ENCODE data around the gene KLHL35. TPM values are rescaled to one million over a fixed set of nuclear protein-coding genes. Genes with fewer than 3 reads are reported as not detected.

Gene KLHL35
- total RNA-seq, 2 experiments from 2014 or later, result 0.44 to 0.55 TPM

GRCh38 chr11:75403983-75404658 lies 28.9 kb downstream of the KLHL35 start:
- ChIA-PET POLR2A (no interaction called here), CTCF (no interaction called here)

DNA sequence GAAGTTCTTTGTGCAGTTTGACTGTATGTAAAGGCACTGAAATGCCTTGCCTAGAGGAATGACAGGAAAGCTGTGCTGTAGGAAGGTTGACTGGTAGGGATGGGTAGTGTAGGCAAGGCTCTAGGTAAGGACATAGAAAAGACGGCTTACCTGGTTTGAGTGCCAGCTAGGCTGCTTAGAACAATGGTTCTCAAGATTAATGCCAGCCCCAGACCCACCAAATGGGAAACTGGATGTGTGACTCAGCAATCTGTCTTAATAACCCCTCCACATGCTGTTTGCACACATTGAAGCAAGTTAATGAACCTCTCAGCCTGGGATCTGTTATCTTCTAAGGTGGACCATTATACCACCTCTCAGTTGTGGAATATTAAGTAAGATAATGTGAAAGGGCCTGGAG lies 30.0 kb downstream of the KLHL35 start:
- ChIA-PET POLR2A (interaction anchor here (0.6 kb wide), 1 partner anchor 14 kb away, joined by 10 read pairs; no protein-coding TSS in a partner anchor), CTCF (interaction anchor here (0.6 kb wide), 1 partner anchor 138 kb away, joined by 4 read pairs; no protein-coding TSS in a partner anchor)

DNA sequence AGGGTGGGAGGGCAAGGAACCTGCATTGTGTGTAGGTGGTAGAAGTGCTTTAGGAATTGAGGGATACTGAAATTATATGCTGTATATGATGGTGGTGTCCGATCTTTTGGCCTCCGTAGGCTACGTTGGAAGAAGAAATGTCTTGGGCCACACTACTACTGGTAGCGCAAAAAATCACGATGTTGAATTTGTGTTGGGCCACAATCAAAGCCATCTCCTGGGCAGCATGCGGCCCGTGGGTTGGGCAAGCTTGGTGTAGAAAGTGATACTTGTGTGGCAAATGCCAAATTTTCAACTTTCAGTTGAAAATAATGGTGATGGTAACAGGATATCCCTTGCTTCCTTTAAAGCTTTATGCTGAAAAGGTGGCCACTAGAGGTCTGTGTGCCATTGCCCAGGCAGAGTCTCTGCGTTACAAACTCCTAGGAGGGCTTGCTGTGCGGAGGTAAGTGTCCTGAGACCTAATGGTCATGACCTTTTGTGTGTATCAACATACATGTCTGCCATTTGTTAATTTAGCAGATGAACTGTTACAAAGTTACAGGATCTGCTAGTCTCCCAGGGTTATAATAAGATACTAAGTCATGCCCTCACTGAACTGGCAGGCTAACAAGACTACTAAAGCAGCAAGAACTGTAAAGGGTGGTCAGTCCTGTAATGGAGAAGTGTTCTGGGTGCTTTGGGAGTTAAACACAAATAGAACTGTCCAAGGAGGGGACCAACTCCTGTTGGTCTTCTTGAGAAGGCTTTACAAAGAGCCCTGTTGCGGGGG lies 30.8 kb downstream of the KLHL35 start:
- ChIA-PET CTCF (no interaction called here), POLR2A (no interaction called here)

GRCh38 chr11:75400146-75400865 lies 32.7 kb downstream of the KLHL35 start:
- CTCF ChIA-PET, result interaction anchor here (0.7 to 1.8 kb wide), 5 partner anchors 12 to 125 kb away, joined by 3 to 8 read pairs (median 4); partner anchors contain the start of gene GDPD5
- POLR2A ChIA-PET, result interaction anchor here (0.6 to 1.8 kb wide), 6 partner anchors 8 to 162 kb away, joined by 3 to 5 read pairs (median 4); partner anchors contain the start of gene SERPINH1

DNA sequence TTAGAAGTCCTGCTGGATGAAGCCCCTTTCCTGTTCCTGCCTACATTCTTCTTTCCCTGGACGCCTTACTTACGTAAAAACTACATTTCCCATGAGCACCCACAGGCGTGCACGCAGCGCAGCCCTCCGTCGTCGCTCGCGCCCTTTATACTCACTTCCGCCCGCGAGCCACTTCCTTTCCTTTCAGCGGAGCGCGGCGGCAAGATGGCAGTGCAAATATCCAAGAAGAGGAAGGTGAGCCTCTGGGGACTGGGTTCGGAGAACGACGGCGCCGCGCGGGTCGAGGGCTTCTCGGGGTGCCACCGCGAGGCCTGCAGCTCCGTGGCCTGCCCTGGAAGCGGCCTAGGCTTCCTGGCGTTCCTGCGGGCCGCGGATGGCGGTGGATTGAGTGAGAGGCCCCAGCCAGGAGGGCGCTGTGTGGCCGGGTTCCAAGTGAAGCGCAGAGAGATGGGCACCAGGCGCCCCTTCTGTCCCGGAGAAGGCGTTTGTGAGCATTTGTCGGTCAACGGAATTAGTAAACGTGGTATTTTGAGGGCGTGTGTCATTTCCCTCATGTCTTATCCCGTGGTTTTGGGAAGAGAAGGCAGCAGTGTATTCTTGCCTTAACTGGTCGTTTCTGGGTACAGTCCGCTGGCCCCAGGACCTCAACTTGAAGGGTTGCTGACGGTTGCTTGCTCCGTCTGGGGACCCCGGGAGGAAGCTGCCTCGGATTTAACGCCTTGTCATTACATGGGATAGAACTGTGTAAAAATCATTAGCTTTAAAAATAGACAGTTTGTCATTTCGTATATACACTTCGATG lies 33.5 kb downstream of the KLHL35 start, which contains the start of gene RPS3:
TSS of gene RPS3 (plus strand) at position 175 of the 802 bp plus-strand sequence. CDS start at position 205, 30 bp downstream.
- POLR2A ChIA-PET, result interaction anchor here (0.6 to 1.8 kb wide), 5 partner anchors 9 to 163 kb away, joined by 3 to 5 read pairs (median 4); partner anchors contain the start of gene SERPINH1
- CTCF ChIA-PET, result interaction anchor here (0.7 to 1.8 kb wide), 5 partner anchors 11 to 126 kb away, joined by 3 to 8 read pairs (median 4); partner anchors contain the start of gene GDPD5

- ChIA-PET POLR2A (interaction anchor here (1.5 kb wide), 1 partner anchor 123 kb away, joined by 5 read pairs; no protein-coding TSS in a partner anchor), CTCF (interaction anchor here (1.4 kb wide), 1 partner anchor 119 kb away, joined by 4 read pairs; no protein-coding TSS in a partner anchor)
Observed at GRCh38 chr11:75398906-75399305, 34.1 kb downstream of the KLHL35 start.

- ChIA-PET POLR2A (no interaction called here), CTCF (interaction anchor here (0.7 to 1.0 kb wide), 2 partner anchors 9 to 114 kb away, joined by 3 read pairs; no protein-coding TSS in a partner anchor)
Observed at GRCh38 chr11:75394085-75394840, 38.7 kb downstream of the KLHL35 start.

- POLR2A ChIA-PET, result no interaction called here
- CTCF ChIA-PET, result interaction anchor here (0.7 to 11.5 kb wide), 6 partner anchors 101 to 147 kb away, joined by 3 to 179 read pairs (median 6); no protein-coding TSS in a partner anchor
Observed at GRCh38 chr11:75389925-75390324, 43.1 kb downstream of the KLHL35 start.

DNA sequence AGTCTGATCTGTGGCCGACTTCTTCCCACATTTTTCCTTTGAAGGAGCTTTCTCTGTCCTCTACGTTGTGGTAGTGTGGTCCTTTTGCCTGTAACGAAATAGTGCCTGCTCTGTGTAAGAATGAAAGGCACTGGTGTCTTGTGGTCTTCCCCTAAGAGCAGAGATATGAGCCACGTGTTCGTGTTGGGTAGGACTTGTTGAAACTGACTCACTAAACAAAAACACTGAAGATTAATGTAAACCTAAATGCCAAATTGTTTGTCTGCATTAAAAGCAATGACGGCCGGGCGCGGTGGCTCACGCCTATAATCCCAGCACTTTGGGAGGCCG lies 43.8 kb downstream of the KLHL35 start:
- ChIA-PET POLR2A (interaction anchor here (0.6 kb wide), 1 partner anchor 14 kb away, joined by 10 read pairs; no protein-coding TSS in a partner anchor), CTCF (interaction anchor here (0.7 to 11.5 kb wide), 10 partner anchors 10 to 148 kb away, joined by 3 to 179 read pairs (median 3); no protein-coding TSS in a partner anchor)

DNA sequence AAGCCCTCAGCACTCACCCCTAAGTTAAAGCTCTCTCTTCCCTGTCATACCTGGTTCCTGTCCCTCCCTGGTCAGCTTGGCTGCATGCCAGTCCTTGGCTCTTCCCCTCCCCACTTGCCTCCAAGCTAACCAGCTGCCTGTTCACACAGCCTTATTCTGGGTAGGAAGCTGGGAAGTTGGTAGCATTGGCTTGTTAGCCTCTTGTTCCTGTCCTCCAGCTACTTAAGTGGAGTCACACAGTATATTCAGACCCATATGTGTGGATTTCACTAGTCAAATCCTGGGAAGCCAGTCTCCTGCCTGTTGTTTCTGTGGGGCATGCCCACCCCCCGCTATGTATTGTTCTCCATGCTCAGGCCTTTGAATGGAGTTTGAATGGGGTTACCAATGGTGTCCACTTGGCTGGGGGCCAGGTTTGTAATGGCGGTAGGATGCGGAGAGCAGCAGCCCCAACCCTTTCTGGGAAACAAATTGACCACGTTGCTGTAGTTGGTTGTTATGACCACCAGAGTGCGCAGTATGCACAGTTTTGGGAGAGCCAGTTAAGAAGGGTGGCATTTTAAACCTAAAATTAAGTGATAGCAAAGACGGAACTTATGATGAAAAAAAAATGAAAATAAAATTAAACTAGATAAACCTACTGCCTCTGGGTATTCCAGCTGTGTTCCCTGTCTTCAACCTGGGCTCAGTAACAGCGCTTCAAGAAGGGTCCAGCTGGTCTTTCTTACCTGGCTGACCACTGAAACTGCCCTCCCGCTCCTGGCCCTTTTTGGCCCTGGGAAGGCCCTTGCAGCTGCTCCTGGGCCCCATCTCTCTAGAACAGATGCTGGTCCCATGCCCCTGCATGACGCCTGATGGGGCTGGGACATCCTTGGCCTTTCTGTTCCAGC lies 44.4 kb downstream of the KLHL35 start:
- ChIA-PET POLR2A (no interaction called here), CTCF (interaction anchor here (0.8 to 11.5 kb wide), 12 partner anchors 9 to 188 kb away, joined by 3 to 179 read pairs (median 3); no protein-coding TSS in a partner anchor)

- CTCF ChIA-PET, result interaction anchor here (0.8 to 11.5 kb wide), 12 partner anchors 13 to 187 kb away, joined by 3 to 179 read pairs (median 4); no protein-coding TSS in a partner anchor
- POLR2A ChIA-PET, result no interaction called here
Observed at GRCh38 chr11:75387736-75388294, 45.2 kb downstream of the KLHL35 start.

- POLR2A ChIA-PET, result no interaction called here
- CTCF ChIA-PET, result interaction anchor here (0.8 to 11.5 kb wide), 7 partner anchors 14 to 140 kb away, joined by 3 to 179 read pairs (median 4); no protein-coding TSS in a partner anchor
Observed at GRCh38 chr11:75386942-75387630, 45.9 kb downstream of the KLHL35 start.

GRCh38 chr11:75384438-75385080 lies 48.4 kb downstream of the KLHL35 start:
- ChIA-PET CTCF (interaction anchor here (0.6 to 11.5 kb wide), 21 partner anchors 13 to 383 kb away, joined by 3 to 179 read pairs (median 3); no protein-coding TSS in a partner anchor), POLR2A (no interaction called here)

DNA sequence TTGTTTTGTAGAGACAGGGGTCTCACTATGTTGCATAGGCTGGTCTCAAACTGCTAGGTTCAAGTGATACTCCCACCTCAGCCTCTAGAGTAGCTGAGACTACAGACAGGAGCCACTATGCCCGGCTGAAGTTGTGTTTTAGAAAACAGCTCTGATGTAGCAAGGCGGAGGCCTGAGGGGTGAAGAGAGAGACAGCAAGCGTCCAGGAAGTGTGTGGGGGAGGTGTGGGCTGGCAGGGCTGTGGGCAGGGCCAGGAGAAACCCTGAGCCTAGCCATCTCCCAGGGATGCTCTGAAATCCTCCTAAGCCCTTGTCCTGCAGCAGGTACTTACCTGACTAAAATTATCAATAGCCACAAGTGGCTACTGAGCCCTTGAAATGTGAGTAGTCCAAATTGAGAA lies 49.8 kb downstream of the KLHL35 start:
- ChIA-PET CTCF (interaction anchor here (0.6 to 11.5 kb wide), 5 partner anchors 13 to 142 kb away, joined by 3 to 179 read pairs (median 3); no protein-coding TSS in a partner anchor), POLR2A (no interaction called here)

Measured in activated CD8-positive, alpha-beta memory T cell treated with anti-CD3 and anti-CD28 coated beads for 36 hours (primary cell).